WTC11 (cell line): ENCODE measurements around the gene SOX18.

ENCODE experiments used
- ATF3 ChIP-seq: sonication (generic); formaldehyde crosslinking; conservative IDR thresholded peaks from 2 replicates; pipeline ENCODE4 v1.8.1; 2022; ENCODE audit warnings: mild to moderate bottlenecking, missing genetic modification reagents
- E2F4 ChIP-seq: sonication (generic); formaldehyde crosslinking; IDR thresholded peaks from 2 replicates; pipeline ENCODE4 v1.8.1; 2022; ENCODE audit warnings: low read depth, mild to moderate bottlenecking, moderate library complexity, missing genetic modification reagents, borderline replicate concordance
- ESRRA ChIP-seq: sonication (generic); formaldehyde crosslinking; IDR thresholded peaks from 2 replicates; pipeline ENCODE4 v1.8.1; 2022; ENCODE audit warnings: mild to moderate bottlenecking, missing genetic modification reagents, borderline replicate concordance
- ETV6 ChIP-seq: sonication (generic); formaldehyde crosslinking; IDR thresholded peaks from 2 replicates; pipeline ENCODE4 v1.8.1; 2022; ENCODE audit warnings: mild to moderate bottlenecking, missing genetic modification reagents
- SMAD3 ChIP-seq: sonication (generic); formaldehyde crosslinking; IDR thresholded peaks from 2 replicates; pipeline ENCODE4 v1.8.0; 2022; ENCODE audit warnings: missing genetic modification reagents, mild to moderate bottlenecking, borderline replicate concordance
- TCF7 ChIP-seq: sonication (generic); formaldehyde crosslinking; IDR thresholded peaks from 2 replicates; pipeline ENCODE4 v1.8.0; 2022; ENCODE audit warnings: mild to moderate bottlenecking, low read depth, missing genetic modification reagents, moderate library complexity
- ZNF121 ChIP-seq: sonication (generic); formaldehyde crosslinking; IDR thresholded peaks from 2 replicates; pipeline ENCODE4 v1.8.0; 2023; ENCODE audit warnings: missing genetic modification reagents
- ZNF281 ChIP-seq: sonication (generic); formaldehyde crosslinking; IDR thresholded peaks from 2 replicates; pipeline ENCODE4 v1.8.0; 2023; ENCODE audit warnings: mild to moderate bottlenecking, missing genetic modification reagents
- TF ChIP-seq, protein P1 (sequence below): fragments of 200-600 bp; IDR thresholded peaks from 2 replicates; pipeline ENCODE4 v1.8.0; 2022; ENCODE audit warnings: antibody characterized with exemption
- TF ChIP-seq, protein P2 (sequence below): sonication (generic); formaldehyde crosslinking; IDR thresholded peaks from 2 replicates; pipeline ENCODE4 v1.8.0; 2022; ENCODE audit warnings: mild to moderate bottlenecking, missing genetic modification reagents
- TF ChIP-seq, protein P3 (sequence below): sonication (generic); formaldehyde crosslinking; conservative IDR thresholded peaks from 2 replicates; pipeline ENCODE4 v1.8.1; 2023; ENCODE audit warnings: mild to moderate bottlenecking, low read depth, missing genetic modification reagents, moderate library complexity

DNA sequence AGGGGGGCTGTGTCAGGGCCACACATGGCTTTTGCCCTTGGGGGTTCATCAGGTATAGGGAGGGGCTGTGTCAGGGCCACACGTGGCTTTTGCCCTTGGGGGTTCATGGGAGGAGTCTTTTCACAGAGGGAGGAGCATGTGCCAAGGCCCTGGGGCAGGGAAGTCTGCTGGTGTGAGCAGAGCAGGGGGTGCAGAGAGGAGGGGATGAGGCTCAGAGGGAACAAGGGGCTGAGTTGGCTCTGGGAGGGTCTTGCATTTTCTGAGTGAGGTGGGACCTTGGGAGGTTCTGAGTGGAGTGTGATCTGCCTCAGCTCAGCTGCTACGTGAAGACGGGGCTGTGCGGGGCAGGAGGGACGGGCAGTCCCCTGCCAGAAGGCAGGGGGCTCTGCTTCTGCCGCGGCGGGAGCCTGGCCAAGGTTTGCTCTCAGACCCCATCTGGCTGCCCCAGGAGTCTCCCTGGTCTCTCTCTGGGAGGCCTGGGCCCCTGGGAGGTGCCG is 6.0 kb upstream of the SOX18 start:
- TF ChIP-seq, protein P1, sequence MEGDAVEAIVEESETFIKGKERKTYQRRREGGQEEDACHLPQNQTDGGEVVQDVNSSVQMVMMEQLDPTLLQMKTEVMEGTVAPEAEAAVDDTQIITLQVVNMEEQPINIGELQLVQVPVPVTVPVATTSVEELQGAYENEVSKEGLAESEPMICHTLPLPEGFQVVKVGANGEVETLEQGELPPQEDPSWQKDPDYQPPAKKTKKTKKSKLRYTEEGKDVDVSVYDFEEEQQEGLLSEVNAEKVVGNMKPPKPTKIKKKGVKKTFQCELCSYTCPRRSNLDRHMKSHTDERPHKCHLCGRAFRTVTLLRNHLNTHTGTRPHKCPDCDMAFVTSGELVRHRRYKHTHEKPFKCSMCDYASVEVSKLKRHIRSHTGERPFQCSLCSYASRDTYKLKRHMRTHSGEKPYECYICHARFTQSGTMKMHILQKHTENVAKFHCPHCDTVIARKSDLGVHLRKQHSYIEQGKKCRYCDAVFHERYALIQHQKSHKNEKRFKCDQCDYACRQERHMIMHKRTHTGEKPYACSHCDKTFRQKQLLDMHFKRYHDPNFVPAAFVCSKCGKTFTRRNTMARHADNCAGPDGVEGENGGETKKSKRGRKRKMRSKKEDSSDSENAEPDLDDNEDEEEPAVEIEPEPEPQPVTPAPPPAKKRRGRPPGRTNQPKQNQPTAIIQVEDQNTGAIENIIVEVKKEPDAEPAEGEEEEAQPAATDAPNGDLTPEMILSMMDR: no peak
- TF ChIP-seq ESRRA (CRISPR knock-in tag) (no peak), ETV6 (CRISPR knock-in tag) (no peak), ZNF121 (no peak), TCF7 (CRISPR knock-in tag) (no peak), E2F4 (CRISPR knock-in tag) (no peak), SMAD3 (no peak), ATF3 (CRISPR knock-in tag) (no peak), ZNF281 (CRISPR knock-in tag) (no peak)
- TF ChIP-seq, protein P2, sequence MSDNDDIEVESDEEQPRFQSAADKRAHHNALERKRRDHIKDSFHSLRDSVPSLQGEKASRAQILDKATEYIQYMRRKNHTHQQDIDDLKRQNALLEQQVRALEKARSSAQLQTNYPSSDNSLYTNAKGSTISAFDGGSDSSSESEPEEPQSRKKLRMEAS (CRISPR knock-in tag): no peak
- TF ChIP-seq, protein P3, sequence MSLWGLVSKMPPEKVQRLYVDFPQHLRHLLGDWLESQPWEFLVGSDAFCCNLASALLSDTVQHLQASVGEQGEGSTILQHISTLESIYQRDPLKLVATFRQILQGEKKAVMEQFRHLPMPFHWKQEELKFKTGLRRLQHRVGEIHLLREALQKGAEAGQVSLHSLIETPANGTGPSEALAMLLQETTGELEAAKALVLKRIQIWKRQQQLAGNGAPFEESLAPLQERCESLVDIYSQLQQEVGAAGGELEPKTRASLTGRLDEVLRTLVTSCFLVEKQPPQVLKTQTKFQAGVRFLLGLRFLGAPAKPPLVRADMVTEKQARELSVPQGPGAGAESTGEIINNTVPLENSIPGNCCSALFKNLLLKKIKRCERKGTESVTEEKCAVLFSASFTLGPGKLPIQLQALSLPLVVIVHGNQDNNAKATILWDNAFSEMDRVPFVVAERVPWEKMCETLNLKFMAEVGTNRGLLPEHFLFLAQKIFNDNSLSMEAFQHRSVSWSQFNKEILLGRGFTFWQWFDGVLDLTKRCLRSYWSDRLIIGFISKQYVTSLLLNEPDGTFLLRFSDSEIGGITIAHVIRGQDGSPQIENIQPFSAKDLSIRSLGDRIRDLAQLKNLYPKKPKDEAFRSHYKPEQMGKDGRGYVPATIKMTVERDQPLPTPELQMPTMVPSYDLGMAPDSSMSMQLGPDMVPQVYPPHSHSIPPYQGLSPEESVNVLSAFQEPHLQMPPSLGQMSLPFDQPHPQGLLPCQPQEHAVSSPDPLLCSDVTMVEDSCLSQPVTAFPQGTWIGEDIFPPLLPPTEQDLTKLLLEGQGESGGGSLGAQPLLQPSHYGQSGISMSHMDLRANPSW (CRISPR knock-in tag): no peak
